GDM1 (cell line): ENCODE results near the gene SLC9A7.
A peak's percentile ranks its signal among the peaks of the same experiment; 100 is the strongest.

Experiments
- DNase-seq: peaks from one replicate; lab custom pipeline; 2025; lab: John Stamatoyannopoulos, UW

The SLC9A7 gene

DNA sequence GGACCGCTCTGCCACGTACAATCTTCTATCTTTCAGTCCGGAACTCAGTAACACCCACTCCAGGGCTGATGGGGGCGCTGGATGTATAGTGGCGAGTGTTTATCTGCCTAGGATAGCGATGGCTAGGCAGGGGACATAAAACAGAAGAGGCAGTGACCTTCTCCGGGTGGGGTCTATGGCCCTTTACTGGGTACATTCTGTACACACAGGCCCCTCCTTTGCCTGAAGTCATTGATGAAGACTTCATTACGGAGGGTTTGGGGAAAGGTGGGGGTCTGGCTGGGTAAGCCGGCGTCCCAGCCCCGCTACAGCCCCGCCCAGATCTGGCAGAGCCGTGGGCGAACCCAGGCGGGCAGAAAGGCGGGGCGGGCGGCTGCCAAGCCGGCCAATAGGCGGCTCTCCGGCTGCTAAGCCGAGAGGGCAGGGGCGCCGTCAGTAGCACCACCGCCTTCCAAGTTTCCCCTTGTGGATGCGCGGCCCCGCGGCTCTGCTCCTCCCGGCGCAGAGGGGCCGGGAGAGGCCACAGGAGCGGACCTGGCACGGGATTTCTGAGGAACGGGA, 185.5 kb downstream of the SLC9A7 start, which contains the start of gene CHST7:
Gene CHST7 (plus strand): TSS at position 435 of the 561 bp plus-strand sequence. CDS start 167 bp downstream, outside the sequence.
- peak; percentile 65 for DNase-seq

DNA sequence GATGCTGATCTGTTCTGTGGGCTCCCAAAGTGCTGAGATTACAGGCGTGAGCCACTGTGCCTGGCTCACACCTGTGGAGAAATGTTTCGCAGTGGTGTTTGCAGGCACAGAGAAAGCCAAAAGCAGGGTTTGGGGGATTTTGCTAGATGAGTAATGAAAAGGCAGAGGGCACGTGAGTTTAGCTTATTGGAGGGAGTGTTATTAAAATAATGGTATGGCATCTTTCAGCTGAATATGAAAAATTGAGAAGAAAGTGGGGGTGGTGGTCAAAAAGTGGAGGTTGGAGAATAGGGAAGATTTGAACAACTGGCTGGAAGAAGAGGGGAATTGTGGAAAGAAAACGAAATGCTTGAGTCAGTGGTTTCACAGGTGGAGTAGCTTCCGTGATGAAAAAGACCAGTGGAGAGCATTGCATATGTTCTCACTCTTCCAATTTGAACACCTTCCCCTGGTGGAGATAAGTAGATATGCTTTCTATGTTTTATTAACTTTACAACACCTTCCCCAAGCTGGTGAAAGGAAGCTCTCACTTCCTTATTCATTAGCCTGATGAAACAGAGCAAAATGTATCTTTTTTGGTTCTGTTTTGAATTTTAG, 186.5 kb downstream of the SLC9A7 start:
- no peak for DNase-seq

DNA sequence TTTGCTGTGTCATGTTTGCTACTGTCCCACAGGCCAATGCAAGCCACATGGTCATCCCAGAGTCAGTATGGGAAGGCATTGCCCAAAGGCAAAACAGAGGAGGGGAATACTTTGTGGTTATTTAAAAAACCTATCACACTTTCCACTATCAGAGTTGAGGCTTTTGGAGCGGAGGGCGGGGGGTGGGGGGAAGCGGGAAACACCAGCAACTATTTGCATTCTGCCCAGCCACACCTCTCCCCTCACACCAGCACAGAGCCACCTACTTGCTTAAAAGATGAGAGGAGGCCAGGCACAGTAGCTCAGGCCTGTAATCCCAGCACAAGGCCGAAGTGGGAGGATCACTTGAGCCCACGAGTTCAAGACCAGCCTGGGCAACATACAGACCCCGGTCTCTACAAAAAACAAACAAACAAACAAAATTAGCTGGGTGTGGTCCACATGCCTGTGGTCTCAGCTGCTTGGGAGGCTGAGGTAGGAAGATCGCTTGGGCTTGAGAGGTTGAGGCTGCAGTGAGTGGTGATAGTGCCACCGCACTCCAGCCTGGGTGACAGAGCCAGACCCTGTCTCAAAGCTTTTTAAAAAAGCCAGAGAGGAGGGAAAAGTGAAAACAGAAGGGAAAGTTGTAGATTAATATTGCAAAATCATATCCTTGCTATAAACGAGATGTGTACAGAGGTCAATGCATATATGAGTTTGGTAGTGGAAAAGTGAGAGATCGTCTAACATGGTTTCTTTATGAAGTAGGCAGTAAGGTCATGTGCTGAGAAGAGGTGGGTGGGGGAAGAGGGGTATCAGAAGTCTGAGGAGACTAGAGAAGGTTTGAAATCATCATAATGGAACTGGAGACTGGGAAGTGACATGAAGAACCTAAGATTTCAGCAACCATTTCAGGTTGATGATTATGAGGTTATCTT, 187.2 kb downstream of the SLC9A7 start:
- DNase-seq: no peak

DNA sequence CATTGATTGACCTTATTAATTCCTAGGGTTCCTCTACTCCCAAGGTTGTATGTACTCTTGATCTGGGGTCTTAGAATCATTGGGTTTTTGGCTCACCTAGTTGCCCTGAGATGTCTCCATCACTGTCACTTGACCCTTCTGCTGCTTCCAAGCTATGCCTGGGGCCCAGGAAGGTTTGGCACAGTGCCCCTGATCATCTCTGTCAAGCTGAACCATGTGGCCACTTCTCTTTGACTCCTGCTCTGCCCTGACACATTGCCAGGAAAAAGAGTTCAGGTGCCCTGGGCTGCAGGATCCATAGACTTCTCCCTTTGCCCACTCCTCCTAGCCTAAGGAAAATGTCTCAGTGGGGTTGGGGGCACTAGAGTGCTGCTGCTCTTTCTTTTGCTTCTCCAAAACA, 189.3 kb downstream of the SLC9A7 start:
- DNase-seq: no peak

DNA sequence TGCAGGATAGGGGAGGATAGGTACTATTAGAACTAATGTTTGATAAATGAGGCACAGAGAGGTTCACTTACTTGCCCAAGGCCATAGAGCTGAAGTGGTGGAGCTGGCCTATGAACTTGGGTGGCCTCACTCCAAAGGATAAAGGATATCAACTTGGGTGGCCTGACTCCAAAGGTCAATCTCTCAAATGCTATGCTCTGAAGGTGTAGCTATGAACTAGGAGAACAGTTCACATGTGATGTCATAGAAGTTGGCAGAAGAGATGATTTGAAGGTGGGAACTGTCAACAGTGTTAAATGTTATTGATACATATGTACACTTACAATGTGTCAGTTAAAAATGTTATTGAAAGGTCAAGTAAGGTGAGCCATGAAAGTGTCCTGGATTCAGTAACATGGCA, 191.5 kb downstream of the SLC9A7 start:
- no peak for DNase-seq

DNA sequence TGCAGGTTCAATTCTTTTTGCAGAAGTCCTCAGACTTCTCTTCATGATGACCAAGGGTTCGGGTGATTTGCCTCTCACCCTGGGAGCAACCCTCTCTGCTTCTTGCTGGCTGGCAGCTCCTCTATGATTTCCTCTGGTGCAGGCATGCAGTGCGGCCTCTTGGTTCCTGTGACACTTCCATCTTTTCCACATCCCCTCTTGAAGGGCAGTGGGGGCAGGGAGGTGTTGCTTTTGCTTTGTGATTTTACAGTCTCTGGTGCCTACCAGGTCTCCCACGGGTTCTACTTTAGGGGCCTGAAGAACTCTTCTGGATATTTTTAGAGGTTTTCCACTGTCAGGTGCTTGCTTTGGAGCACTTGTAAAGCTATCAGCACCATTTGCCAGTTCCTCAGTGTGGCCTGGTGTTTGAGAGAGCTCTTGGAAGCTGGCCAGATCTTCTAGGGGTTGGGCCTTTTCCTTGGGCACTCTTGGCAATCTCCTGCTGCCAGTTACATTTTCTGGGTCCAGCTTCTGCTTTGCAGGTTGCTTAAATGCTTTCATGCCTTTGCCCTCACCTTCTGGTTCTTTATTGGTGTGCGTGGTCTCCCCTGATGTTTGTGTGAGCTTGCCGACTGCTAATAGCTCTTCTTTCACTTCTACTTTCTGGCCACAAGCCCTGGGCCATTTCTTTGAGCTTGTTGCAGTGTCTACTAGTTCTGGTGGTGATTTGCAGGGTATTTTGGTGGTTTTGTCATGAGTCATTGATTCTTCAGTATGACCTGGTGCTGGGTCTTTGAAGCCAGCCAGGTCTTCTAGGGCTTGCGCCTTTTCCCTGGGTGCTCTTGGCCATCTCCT, 196.9 kb downstream of the SLC9A7 start:
- peak; percentile 28 for DNase-seq

DNA sequence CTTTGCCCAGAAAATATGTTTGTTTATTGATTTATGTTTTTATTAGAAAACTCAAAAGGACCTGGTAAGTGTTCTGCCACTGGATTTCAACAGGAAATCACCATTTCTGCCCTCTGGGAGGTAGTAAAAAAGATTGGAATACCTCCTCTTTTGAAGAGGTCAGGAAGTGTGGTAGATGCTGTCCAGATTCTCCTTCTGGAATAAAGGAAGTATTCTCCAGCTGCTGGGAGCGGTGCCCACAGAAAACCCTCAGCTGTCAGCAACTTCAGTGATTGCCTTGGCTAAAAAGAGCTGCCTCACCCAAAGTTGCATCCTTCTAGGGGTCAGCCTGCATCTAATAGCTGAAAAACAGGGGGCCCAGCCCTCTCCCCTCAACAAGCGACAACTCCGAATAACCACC, 199.9 kb downstream of the SLC9A7 start:
- DNase-seq: no peak

DNA sequence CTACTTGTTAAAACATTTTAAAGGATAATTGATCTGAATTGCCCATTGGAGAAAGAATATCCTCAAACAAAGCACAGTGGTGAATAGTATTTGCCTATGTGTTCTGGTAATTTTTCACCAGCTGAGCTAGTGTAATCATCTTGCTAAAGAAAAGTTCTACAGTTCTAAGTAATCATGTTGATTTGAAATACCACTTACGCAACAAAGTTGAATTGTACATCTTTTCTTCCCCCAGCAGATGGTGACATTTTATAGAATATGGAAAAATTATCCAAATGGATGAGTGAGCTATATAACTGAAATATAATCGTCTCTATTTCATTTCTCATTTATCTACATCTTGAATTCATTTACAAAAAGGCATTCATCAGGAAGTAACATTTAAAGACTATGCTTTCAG, 204.0 kb downstream of the SLC9A7 start:
- DNase-seq: no peak

DNA sequence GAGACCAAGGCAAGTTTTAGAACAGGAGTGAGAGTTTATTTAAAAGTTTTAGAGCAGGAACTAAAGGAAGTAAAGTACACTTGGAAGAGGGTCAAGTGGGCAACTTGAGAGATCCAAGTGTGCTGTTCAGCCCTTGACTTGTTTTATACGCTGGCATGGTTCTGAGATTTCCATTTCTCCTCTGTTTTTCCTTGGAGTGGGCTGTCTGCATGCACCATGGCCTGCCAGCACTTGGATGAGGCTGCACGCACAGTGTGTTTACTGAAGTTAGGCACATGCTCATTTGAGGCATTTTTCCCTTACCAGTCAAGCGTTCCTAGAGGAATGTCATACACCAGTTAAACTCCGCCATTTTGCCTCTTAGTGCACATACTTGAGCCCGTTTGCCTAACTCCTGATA, 205.0 kb downstream of the SLC9A7 start:
- DNase-seq: no peak

DNA sequence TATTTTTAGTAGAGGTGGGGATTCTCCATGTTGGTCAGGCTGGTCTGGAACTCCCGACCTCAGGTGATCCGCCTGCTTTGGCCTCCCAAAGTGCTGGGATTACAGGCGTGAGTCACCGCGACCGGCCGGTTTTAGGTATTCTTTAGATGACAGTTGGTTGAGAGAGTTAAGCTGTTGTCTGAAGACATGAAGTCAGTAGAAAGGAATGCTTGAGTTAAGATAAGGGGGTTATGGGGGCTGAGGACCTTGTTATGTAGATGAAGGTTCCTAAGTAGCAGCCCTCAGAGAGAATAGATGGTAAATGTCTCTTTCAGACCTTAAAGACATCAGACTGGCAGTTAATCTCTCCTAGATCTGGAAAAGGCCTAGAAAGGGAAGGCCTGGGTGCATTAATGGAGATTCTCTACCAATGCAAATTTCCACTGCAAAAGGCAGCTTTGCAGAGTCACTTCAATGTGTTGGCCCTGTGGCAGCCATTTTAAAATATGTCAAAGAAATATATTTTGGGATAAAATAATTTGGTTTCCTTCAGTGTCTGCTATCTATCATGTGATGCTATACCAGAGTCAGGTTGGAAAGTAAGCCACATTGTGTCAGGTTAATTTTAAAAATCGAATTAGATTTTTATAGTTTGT, 207.3 kb downstream of the SLC9A7 start:
- DNase-seq: no peak

DNA sequence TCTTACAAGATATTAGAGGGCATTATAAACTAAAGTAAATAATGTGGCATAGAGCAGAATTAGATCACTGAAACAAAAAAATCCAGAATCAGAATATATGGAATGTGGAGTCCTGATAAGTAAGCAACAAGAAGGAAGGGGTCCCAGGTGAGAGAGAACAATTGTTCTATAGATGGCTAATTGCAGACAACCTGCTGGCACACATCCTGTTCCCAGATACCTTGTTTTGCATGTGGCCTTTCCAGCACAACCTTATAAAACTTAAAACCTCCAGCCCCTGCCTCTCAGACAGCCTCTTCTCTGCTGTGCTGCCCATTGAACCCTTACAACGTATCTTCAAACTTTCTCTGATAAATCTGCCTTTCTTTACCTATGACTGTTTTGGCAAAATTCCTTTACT, 209.0 kb downstream of the SLC9A7 start:
- no peak for DNase-seq
